ENCODE measurements around the gene PLA2G12A. TPM values are rescaled to one million over a fixed set of nuclear protein-coding genes. Genes with fewer than 3 reads are reported as not detected.

Gene PLA2G12A
- total RNA-seq, 2 donors from 2014 or later, result 41.0 to 50.8 TPM

Other genes starting within 250 kb of the PLA2G12A start
- 1 to 10 TPM; 4.7 to 5.4 TPM for gene MCUB, start 169.8 kb downstream of the PLA2G12A start, total RNA-seq
- gene CASP6, start 26.6 kb downstream of the PLA2G12A start, total RNA-seq, result 10 to 100 TPM; 73.6 to 78.8 TPM
- 1 to 10 TPM; 3.4 to 4.0 TPM for gene CFI, start 71.9 kb upstream of the PLA2G12A start, total RNA-seq
- 10 to 100 TPM; 12.8 to 17.0 TPM for gene GAR1, start 85.7 kb upstream of the PLA2G12A start, total RNA-seq
- not detected for gene RRH, start 97.9 kb upstream of the PLA2G12A start, total RNA-seq
- gene LRIT3, start 118.0 kb upstream of the PLA2G12A start, total RNA-seq, result under 1 TPM in 1 of 2 donors, not detected in 1; 0.08 TPM
- 1 to 10 TPM; 2.1 to 3.9 TPM for gene EGF, start 182.8 kb upstream of the PLA2G12A start, total RNA-seq